HepG2 (cell line): ENCODE data around the gene ZNF764. TPM values are rescaled to one million over a fixed set of nuclear protein-coding genes. Genes with fewer than 3 reads are reported as not detected.
"Not testable (repeated sequence)": the region's sequence is repeated elsewhere in the genome, so short reads cannot be mapped to it uniquely, and the experiment has no call there.

ENCODE experiments used
- ATAC-seq: fragments of 200-7000 bp; cut with Tn5 transposase; 3 replicates; pipeline ENCODE4 v1.9.1; 2020; ENCODE audit warnings: mild to moderate bottlenecking, moderate library complexity
- BruUV-seq: library from RNA; stranded (reverse); fragments of 400-500 nt; replicated peaks from 2 replicates; lab custom pipeline; 2021; lab: Mats Ljungman, UMichigan
- CTCF ChIA-PET: fragments of 300-600 bp; formaldehyde crosslinking; extraction: SDS; loops from one replicate; lab custom pipeline; 2021; ENCODE audit warnings: low total read pairs, inconsistent platforms, low intra/inter-chr PET ratio; lab: Yijun Ruan, JAX
- POLR2A ChIA-PET: fragments of 350-600 bp; sonication (Branson Sonifier 250); formaldehyde crosslinking; loops from one replicate; lab custom pipeline; 2020; ENCODE audit warnings: antibody characterized with exemption, inconsistent platforms; lab: Yijun Ruan, JAX
- DNase-seq: peaks from one replicate; pipeline ENCODE4 v3.0.0-alpha.2; 2015; ENCODE audit warnings: low spot score
- FAIRE-seq: peaks from 3 replicates; lab custom pipeline; 2011; peaks lifted over from hg19 to GRCh38; lab: Jason Lieb, UNC
- H2AFZ ChIP-seq: one replicate; pipeline ENCODE4 v1.6.1; 2011; ENCODE audit warnings: low read length, inconsistent platforms
- H3K27ac ChIP-seq: fragments of 300-600 bp; 3 replicates; pipeline ENCODE4 v1.8.0; 2011; ENCODE audit warnings: mixed run types, mild to moderate bottlenecking, mixed read lengths, low read length, inconsistent platforms; ENCODE audit not compliant: insufficient read depth; ENCODE audit errors: extremely low read length
- H3K27me3 ChIP-seq, 2 experiments: fragments of 200-600 bp in 1 of 2; 2 replicates in 1 of 2; 3 replicates in 1 of 2; pipeline versions ENCODE4 v1.6.0 to v1.8.0; 2011; ENCODE audit warnings: low read length in 2 of 2, mild to moderate bottlenecking in 2 of 2, moderate library complexity in 2 of 2, inconsistent platforms in 1 of 2; ENCODE audit not compliant: insufficient read depth in 2 of 2, control insufficient read depth in 1 of 2
- H3K36me3 ChIP-seq, 2 experiments: fragments of 200-600 bp in 1 of 2; replicated peaks in 1 of 2; 2 replicates in 1 of 2; 3 replicates in 1 of 2; pipeline versions ENCODE4 v1.5.1 to v1.8.0; 2011; ENCODE audit warnings: low read length in 2 of 2, inconsistent platforms in 1 of 2; ENCODE audit not compliant: insufficient read depth in 2 of 2, control insufficient read depth in 1 of 2
- H3K4me1 ChIP-seq: 2 replicates; pipeline ENCODE4 v1.5.1; 2012; ENCODE audit warnings: low read length, inconsistent platforms; ENCODE audit not compliant: insufficient read depth
- H3K4me2 ChIP-seq: 2 replicates; pipeline ENCODE4 v1.6.0; 2011; ENCODE audit warnings: low read depth, low read length, inconsistent platforms
- H3K4me3 ChIP-seq, 3 experiments: fragments of 200-600 bp in 1 of 3; sonication (generic), shearing (Covaris generic) in 1 of 3; replicated peaks in 1 of 3; 2 replicates each; pipeline ENCODE4 v1.5.1; 2011 to 2016; ENCODE audit warnings: low read length in 3 of 3, inconsistent platforms in 2 of 3, low read depth in 2 of 3, mild to moderate bottlenecking in 2 of 3, control low read depth in 1 of 3, mixed read lengths in 1 of 3; ENCODE audit not compliant: insufficient read depth in 1 of 3
- H3K79me2 ChIP-seq: one replicate; pipeline ENCODE4 v1.6.1; 2011; ENCODE audit warnings: low read length, inconsistent platforms; ENCODE audit not compliant: insufficient read depth
- H3K9ac ChIP-seq: 2 replicates; pipeline ENCODE4 v1.6.0; 2011; ENCODE audit warnings: mild to moderate bottlenecking, low read depth, low read length, inconsistent platforms; ENCODE audit not compliant: insufficient read depth
- H3K9me3 ChIP-seq: 2 replicates; pipeline ENCODE4 v1.5.1; 2012; ENCODE audit warnings: mild to moderate bottlenecking, low read length
- H4K20me1 ChIP-seq: 2 replicates; pipeline ENCODE4 v1.6.0; 2011; ENCODE audit warnings: inconsistent platforms, mild to moderate bottlenecking, low read length, moderate library complexity; ENCODE audit not compliant: insufficient read depth
- ZSCAN25 ChIP-seq: sonication (generic); formaldehyde crosslinking; IDR thresholded peaks from 2 replicates; pipeline ENCODE4 v1.8.0; 2022; ENCODE audit warnings: mild to moderate bottlenecking, missing genetic modification reagents
- WGBS: methylation state at CpG from one replicate; pipeline ENCODE4 v1.1.6; 2017; ENCODE audit warnings: low lambda C conversion rate; 5-methylcytosine and 5-hydroxymethylcytosine counted together
- in situ Hi-C: cut with HindIII; loops from 2 replicates; pipeline ENCODE4 v1.10.0; 2017; ENCODE audit warnings: low pct_unique_long_range_greater_than_20kb; ENCODE audit not compliant: extremely low pct_ligation_motif_present
- intact Hi-C: fragments of 100-400 bp; cut with micrococcal nuclease; formaldehyde crosslinking; loops from one replicate; pipeline ENCODE4 v1.10.0; 2022; ENCODE audit not compliant: unreplicated experiment
- polyA plus RNA-seq, 8 experiments: library from polyadenylated mRNA; depleted of rRNA in 3 of 8; stranded (reverse) in 7 of 8; unstranded in 1 of 8; fragments of >200 nt; fragmentation: Illumina TruSeq in 4 of 8; extraction: Trizol in 4 of 8; gene quantifications; 2 replicates each; pipeline versions ENCODE4 v1.2.1 to v1.2.3, GENCODE V29; 2011 to 2016; ENCODE audit warnings: low read depth in 4 of 8, missing spikeins in 1 of 8, mixed read lengths in 1 of 8; ENCODE audit not compliant: insufficient read depth in 1 of 8
- total RNA-seq, 5 experiments: library from RNA; depleted of rRNA; stranded (reverse); fragments of >200 nt; fragmentation: Illumina TruSeq; extraction: Trizol; gene quantifications; 2 replicates each; pipeline ENCODE4 v1.2.3, GENCODE V29; 2016; ENCODE audit warnings: low read depth in 1 of 5
- TF ChIP-seq, protein P1 (sequence below): sonication (generic); formaldehyde crosslinking; IDR thresholded peaks from 2 replicates; pipeline ENCODE4 v1.9.0; 2022; ENCODE audit warnings: missing genetic modification reagents, mild to moderate bottlenecking, borderline replicate concordance

The ZNF764 gene
- total and polyA plus RNA-seq, 2 of the 13 experiments (the other 11 are each of a cell fraction or from before 2014, with no cell fraction given): 4.1 to 9.1 TPM

DNA sequence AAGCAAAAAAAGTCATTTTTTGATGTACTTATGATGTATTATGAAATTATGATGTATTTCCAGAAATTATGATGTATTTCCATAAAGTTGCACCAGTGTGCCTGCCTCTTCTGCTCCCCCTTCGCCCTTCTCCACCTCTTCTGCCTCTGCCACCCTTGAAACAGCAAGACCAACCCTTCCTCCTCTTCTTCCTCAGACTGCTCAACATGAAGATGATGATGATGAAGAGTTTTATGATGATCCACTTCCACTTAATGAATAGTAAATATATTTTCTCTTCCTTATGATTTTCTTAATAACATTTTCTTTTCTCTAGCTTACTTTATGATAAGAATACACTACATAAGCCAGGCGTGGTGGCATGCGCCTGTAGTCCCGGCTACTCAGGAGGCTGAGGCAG lies 34.7 kb upstream of the ZNF764 start (continued):
- TF ChIP-seq, protein P1, sequence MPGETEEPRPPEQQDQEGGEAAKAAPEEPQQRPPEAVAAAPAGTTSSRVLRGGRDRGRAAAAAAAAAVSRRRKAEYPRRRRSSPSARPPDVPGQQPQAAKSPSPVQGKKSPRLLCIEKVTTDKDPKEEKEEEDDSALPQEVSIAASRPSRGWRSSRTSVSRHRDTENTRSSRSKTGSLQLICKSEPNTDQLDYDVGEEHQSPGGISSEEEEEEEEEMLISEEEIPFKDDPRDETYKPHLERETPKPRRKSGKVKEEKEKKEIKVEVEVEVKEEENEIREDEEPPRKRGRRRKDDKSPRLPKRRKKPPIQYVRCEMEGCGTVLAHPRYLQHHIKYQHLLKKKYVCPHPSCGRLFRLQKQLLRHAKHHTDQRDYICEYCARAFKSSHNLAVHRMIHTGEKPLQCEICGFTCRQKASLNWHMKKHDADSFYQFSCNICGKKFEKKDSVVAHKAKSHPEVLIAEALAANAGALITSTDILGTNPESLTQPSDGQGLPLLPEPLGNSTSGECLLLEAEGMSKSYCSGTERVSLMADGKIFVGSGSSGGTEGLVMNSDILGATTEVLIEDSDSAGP (CRISPR knock-in tag): no peak
- TF ChIP-seq ZSCAN25 (CRISPR knock-in tag): no peak
- TF ChIP-seq, all 625 proteins: peak for 0

- in situ Hi-C loops, H3K79me2 ChIP-seq, DNase-seq, H3K4me2 ChIP-seq, H2AFZ ChIP-seq, H3K9me3 ChIP-seq, H3K27me3 ChIP-seq, ATAC-seq, BruUV-seq, H3K4me3 ChIP-seq, H3K9ac ChIP-seq, H3K27ac ChIP-seq, FAIRE-seq, H3K36me3 ChIP-seq, H4K20me1 ChIP-seq, intact Hi-C loops, CTCF ChIA-PET: not testable (repeated sequence)
- WGBS: 54% methylated on average over 9 of the region's 9 CpGs
- H3K4me1 ChIP-seq: peaks cover 12% of the 10 kb centered on the region
- POLR2A ChIA-PET: interaction anchor here (1.5 to 1.7 kb wide), 2 partner anchors 20 to 23 kb away, joined by 3 to 5 read pairs; partner anchors contain the start of gene ZNF688
Measured at GRCh38 chr16:30590869-30591268, 32.7 kb upstream of the ZNF764 start.

- FAIRE-seq, BruUV-seq, H3K4me3 ChIP-seq, H3K9me3 ChIP-seq, H3K27me3 ChIP-seq, CTCF ChIA-PET, H3K36me3 ChIP-seq, POLR2A ChIA-PET, ATAC-seq, H3K27ac ChIP-seq, H3K9ac ChIP-seq, H3K4me2 ChIP-seq, intact Hi-C loops, H4K20me1 ChIP-seq, H2AFZ ChIP-seq, DNase-seq, in situ Hi-C loops, H3K79me2 ChIP-seq: not testable (repeated sequence)
- WGBS: 56% methylated on average over 2 of the region's 2 CpGs
- peaks cover 12% of the 10 kb centered on the region for H3K4me1 ChIP-seq
Measured at GRCh38 chr16:30589582-30589981, 31.4 kb upstream of the ZNF764 start.
